ENCODE results near the gene DIS3L2.

DNA sequence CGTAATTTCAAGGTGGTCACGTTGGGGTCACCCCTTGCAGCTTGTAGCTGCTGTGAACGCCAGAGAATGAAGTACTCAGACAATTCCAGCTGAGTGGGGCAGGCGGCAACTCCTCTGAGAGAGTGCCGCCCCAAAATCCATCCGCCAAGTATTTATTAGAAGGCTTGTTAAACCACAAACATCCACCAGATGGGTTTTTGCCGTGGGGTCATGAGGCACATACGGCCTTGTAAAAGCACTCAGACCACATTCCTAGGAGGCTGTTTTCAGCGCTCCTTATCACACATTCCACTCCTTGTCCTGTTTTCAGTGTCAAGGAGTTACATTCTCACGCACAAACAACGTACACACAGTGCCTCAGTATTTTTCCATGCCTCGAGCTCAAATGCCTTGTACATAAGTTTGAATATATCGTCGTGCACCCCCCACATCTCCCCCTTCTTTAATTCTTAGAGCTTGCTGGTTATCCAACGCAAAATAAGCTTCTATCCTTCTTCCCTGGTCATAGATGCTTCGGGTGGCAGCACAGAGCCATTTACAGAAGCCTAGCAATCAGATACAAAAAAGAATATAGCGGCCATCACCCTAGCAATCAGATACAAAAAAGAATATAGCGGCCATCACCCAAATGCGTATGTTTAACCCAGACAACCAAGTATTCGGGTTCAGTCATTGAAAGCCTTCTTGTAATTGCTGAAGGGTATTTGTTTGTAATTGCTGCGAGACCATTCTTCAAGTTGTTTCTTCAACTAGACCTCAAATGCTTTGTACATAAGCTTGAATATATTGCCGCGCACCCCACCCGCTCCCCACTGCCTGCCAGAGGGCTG, 424.4 kb downstream of the DIS3L2 start:
- TF ChIP-seq CTCF (IDR thresholded peaks at IDR 0.05; ENCODE audit: insufficient read depth, low read depth, low read length) = no peak
- TF ChIP-seq EZH2 (IDR thresholded peaks at IDR 0.05; ENCODE audit: insufficient read depth, low read length) = no peak
